GM18526 (cell line): Measurements from ENCODE around the gene KIAA1217.

Experiments
- POLR2A ChIP-seq: IDR thresholded peaks from 3 replicates; pipeline ENCODE4 v1.6.1; 2011; ENCODE audit not compliant: insufficient read length; ENCODE audit errors: extremely low read depth

KIAA1217 gene

GRCh38 chr10:24569330-24569796, 360.4 kb downstream of the KIAA1217 start:
- TF ChIP-seq POLR2A: no peak

DNA sequence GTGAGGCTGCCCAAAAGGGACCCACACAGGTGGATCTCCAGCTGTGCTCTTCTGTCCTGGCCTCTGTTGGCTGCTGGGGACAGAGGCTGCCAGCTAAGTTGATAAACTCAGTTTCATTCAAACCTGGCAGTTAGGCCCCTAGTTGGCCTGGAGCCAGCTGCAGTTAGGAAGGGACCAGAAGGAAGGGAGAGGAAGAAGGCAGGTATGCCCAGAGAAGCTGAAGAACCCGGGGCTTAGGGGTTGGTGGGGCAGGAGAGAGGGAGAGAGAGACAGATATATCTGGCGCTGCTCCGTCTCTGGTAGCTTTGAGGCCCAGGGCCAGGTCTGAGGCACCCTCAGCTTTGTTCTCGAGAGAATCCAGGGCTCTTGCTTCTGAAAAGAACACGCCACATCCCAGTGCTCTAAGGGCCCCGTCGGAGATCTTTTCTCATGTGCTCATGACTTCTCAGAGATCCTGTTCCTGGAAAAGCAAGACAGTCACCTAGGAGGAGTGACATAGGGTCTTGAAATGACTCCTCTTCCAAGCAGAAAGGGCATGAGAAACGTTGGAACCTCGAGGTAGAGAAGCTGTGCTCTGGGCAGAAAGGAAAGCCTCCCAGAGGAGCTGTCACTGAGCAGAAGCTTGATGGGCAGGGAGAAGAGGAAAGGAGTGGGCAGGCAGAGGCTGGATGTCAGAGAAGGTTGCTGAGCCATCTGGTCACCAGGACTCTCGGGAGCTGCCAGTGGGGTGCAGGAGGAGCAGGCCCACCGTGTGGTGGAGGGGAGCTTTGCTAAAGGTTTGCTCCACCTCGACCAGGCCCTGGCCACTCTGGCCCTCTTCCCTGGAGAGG, 361.1 kb downstream of the KIAA1217 start:
- no peak for TF ChIP-seq POLR2A

DNA sequence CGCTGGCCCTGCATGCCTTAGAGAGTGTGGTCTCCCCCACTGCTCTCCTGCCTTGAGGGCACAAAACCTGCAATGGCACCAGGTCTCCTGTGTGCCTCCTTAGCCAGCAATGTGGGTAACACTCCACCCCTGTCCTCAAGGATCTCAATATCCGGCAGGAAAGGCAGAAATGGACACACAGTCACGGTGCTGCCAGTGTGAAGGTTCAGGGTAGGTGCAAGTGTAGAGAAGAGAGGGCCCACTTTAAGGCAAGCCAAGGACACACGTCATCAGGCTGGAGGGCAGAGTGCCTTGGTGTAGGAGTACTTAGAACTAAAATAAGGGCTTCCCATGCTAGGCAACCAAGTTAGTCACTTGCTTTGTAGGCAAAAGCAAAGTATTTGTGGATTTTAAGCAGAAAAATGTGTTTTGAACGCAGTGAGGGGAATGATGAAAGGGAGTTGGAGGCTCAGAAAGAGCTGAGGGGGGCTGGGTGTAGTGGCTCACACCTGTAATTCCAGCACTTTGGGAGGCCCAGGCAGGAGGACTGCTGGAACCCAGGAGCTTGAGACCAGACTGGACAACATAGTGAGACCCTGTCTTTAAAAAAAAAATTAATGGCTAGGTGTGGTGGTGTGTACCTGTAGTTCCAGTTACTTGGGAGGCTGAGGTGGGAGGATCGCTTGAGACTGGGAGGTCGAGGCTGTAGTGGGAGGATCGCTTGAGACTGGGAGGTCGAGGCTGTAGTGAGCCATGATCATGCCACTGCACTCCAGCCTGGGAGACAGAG, 361.9 kb downstream of the KIAA1217 start:
- no peak for TF ChIP-seq POLR2A

GRCh38 chr10:24571870-24572450, 363.0 kb downstream of the KIAA1217 start:
- TF ChIP-seq POLR2A: no peak

GRCh38 chr10:24574161-24574560, 365.2 kb downstream of the KIAA1217 start:
- TF ChIP-seq POLR2A: no peak

- no peak for TF ChIP-seq POLR2A
Measured at GRCh38 chr10:24574578-24575155, 365.7 kb downstream of the KIAA1217 start.

DNA sequence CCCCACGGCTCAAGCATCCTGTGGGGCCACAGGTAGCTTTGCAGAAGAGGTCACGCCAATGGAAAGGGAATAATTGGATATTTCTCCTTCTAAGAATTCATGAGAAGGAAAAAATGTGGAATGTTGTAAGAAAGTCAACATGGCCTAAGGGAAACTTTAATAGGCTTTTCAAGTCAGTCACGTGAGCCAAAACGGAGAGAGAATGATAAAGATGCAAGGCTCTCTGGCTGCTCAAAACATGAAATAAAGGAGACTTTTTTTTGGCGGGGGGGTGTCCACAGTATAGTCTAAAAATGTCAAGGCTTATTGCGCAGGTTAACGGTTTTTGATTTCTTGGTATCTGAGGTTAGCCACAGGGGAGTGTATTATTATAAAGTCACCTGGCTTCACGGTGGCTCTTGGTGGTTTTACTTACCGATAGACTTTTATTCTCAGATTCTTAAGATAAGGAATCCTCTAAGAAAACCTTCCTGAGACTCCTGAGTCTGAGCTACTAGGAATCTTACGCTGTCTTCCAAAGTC, 366.6 kb downstream of the KIAA1217 start:
- TF ChIP-seq POLR2A: no peak

- no peak for TF ChIP-seq POLR2A
Measured at GRCh38 chr10:24579448-24579847, 370.5 kb downstream of the KIAA1217 start.

GRCh38 chr10:24579906-24580305, 371.0 kb downstream of the KIAA1217 start:
- TF ChIP-seq POLR2A: no peak

DNA sequence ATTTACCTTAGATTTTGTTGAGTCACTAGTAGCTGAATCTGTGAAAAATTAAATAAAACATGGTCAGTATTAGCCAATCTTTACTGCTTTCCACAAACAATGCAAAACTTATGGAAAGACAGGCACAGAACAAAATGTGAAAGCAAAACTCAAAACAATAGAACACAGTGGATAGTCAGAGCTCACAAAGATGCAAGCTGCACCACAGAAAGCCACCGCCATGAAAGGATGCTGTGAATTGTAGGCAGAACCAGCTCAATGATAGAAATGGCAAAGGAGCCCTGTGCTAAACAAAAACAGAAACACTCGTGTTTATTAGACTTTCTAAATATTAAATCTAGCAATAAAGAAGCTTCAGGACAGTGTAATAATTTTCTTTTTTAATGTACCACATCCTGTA, 380.3 kb downstream of the KIAA1217 start:
- TF ChIP-seq POLR2A: no peak

GRCh38 chr10:24590697-24591457, 381.9 kb downstream of the KIAA1217 start:
- TF ChIP-seq POLR2A: no peak

DNA sequence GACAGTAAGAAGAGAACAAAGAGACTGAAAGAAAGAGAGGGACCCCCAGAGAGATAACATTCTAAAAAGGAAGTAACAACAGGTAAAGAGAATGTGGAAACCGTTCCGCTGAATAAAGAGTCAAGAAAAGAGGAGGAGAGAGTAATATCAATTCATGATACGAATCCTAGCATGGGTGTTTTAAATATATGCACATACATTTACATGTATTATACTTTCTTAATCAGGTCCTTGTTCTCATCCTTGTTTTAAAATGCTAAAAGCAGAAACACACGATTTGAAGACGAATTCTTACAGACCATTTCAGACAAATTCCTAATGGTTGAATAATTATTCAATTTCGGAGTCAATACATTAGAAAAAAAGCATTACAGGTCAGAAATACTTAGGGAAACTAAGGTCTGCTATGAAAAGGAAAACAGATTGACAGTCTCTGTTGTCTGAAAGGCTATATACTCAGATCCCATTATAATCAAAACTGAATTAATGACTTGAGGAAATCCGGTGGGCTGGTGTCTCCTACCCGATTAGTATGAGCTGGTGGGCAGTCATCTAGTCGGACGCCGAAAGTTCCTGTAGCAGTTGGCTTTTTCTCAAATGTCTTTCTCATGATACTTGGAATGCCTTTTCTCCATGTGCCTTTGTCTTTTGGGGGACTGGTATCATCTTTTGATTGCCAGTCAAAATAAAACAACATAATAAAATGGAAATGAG, 387.4 kb downstream of the KIAA1217 start:
- no peak for TF ChIP-seq POLR2A

DNA sequence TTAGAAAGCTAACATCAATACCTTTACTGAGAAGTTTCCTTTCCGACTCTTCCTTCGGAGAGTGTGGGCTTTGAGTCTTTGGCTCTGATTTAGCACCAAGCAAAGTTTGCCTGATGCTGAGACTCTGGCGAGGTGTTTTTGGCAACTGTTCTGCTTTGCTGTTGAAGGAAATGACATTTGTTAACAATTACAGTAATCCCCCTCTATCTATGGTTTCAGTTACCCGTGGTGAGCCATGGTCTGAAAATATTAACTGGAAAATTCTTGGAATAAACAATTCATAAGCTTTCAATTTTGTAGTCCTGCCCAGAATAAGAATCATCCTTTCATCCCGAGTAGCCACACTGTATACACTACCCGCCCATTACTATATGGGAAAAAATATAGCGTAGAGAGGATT, 388.5 kb downstream of the KIAA1217 start:
- no peak for TF ChIP-seq POLR2A
